Measurements from ENCODE around the gene ITPKB. TPM values are rescaled to one million over a fixed set of nuclear protein-coding genes. Genes with fewer than 3 reads are reported as not detected.
A peak's percentile ranks its signal among the peaks of the same experiment; 100 is the strongest.

Gene ITPKB
- total and polyA plus RNA-seq, 4 donors, result 2.1 to 31.8 (median 11.7) TPM

- intact Hi-C loops (cut with DNase I), result loop anchor here in 1 of 2 donors (5.0 kb wide), 1 partner anchor 40 kb away; the partner anchor contains the start of gene ITPKB
- WGBS, 2 donors, result 63 to 67% methylated on average over 5 of the region's 5 CpGs
- H3K27ac ChIP-seq (ENCODE audit: low read depth in 1 of 2, low read length in 2 of 2), result no peak overlapping the region
- H3K27me3 ChIP-seq (ENCODE audit: control insufficient read depth in 1 of 2, insufficient read depth in 2 of 2, low read length in 1 of 2), result no peaks in the 10 kb centered on the region
- H3K4me1 ChIP-seq (ENCODE audit: control insufficient read depth in 1 of 2, insufficient read depth in 2 of 2, low read length in 2 of 2), result no peaks in the 10 kb centered on the region
- no peaks in the 10 kb centered on the region for H3K9me3 ChIP-seq (ENCODE audit: control insufficient read depth, low read length)
- DNase-seq, result no peak
- no peak overlapping the region for H3K4me3 ChIP-seq (ENCODE audit: low read length in 2 of 2)
- ATAC-seq (ENCODE audit: low FRiP score), result no peak
- H3K36me3 ChIP-seq (ENCODE audit: control insufficient read depth in 1 of 2, insufficient read depth in 2 of 2, low read length in 1 of 2), result no peaks in the 10 kb centered on the region
These were observed 41.7 kb downstream of the ITPKB start for GRCh38 chr1:226697151-226697928.

DNA sequence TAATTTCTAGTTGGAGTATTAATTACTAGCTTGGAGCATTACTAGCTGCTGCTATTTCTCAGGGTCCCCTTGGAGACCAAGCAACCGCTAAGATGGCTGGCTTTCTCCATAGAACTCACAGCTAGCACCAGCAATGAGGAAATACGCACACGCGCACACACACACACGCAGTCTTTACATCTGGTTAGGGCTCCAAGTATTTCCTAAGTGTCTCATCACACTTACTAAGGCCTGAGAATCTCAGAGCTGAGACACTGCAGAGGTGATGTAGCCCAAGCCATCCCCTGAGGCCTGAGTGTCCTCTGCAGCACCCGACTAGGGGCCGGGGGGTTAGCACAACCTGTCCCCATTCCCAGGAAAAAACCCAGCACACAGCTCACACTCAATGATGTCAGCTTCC, 42.5 kb downstream of the ITPKB start:
- H3K27me3 ChIP-seq (ENCODE audit: control insufficient read depth in 1 of 2, insufficient read depth in 2 of 2, low read length in 1 of 2), result no peaks in the 10 kb centered on the region
- H3K27ac ChIP-seq (ENCODE audit: low read depth in 1 of 2, low read length in 2 of 2), result no peak overlapping the region
- H3K9me3 ChIP-seq (ENCODE audit: control insufficient read depth, low read length), result no peaks in the 10 kb centered on the region
- no peak for DNase-seq
- ATAC-seq (ENCODE audit: low FRiP score), result no peak
- no peaks in the 10 kb centered on the region for H3K36me3 ChIP-seq (ENCODE audit: control insufficient read depth in 1 of 2, insufficient read depth in 2 of 2, low read length in 1 of 2)
- no peak overlapping the region for H3K4me3 ChIP-seq (ENCODE audit: low read length in 2 of 2)
- intact Hi-C loops (cut with DNase I), result loop anchor here in 1 of 2 donors (5.0 kb wide), 1 partner anchor 41 kb away; the partner anchor contains the start of gene ITPKB
- 95% methylated on average over 7 of the region's 7 CpGs for WGBS, 2 donors
- H3K4me1 ChIP-seq (ENCODE audit: control insufficient read depth in 1 of 2, insufficient read depth in 2 of 2, low read length in 2 of 2), result no peaks in the 10 kb centered on the region

- ATAC-seq (ENCODE audit: low FRiP score) (no peak), DNase-seq (no peak)
- no peaks in the 10 kb centered on the region for H3K36me3 ChIP-seq (ENCODE audit: control insufficient read depth in 1 of 2, insufficient read depth in 2 of 2, low read length in 1 of 2)
- intact Hi-C loops (cut with DNase I), result loop anchor here in 1 of 2 donors (5.0 kb wide), 1 partner anchor 42 kb away; the partner anchor contains the start of gene ITPKB
- no peaks in the 10 kb centered on the region for H3K9me3 ChIP-seq (ENCODE audit: control insufficient read depth, low read length)
- WGBS, 2 donors, result 12 to 28% methylated on average over 7 of the region's 7 CpGs
- no peaks in the 10 kb centered on the region for H3K27me3 ChIP-seq (ENCODE audit: control insufficient read depth in 1 of 2, insufficient read depth in 2 of 2, low read length in 1 of 2)
- no peak overlapping the region for H3K27ac ChIP-seq (ENCODE audit: low read depth in 1 of 2, low read length in 2 of 2)
- no peaks in the 10 kb centered on the region for H3K4me1 ChIP-seq (ENCODE audit: control insufficient read depth in 1 of 2, insufficient read depth in 2 of 2, low read length in 2 of 2)
- no peak overlapping the region for H3K4me3 ChIP-seq (ENCODE audit: low read length in 2 of 2)
These were observed 43.7 kb downstream of the ITPKB start for GRCh38 chr1:226695335-226695900.

GRCh38 chr1:226692823-226693222, 46.3 kb downstream of the ITPKB start:
- Histone ChIP-seq H3K27ac (ENCODE audit: low read depth in 1 of 2, low read length in 2 of 2) (no peak overlapping the region), H3K27me3 (ENCODE audit: control insufficient read depth in 1 of 2, insufficient read depth in 2 of 2, low read length in 1 of 2) (no peaks in the 10 kb centered on the region), H3K36me3 (ENCODE audit: control insufficient read depth in 1 of 2, insufficient read depth in 2 of 2, low read length in 1 of 2) (no peaks in the 10 kb centered on the region), H3K4me3 (ENCODE audit: low read length in 2 of 2) (no peak overlapping the region), H3K9me3 (ENCODE audit: control insufficient read depth, low read length) (no peaks in the 10 kb centered on the region), H3K4me1 (ENCODE audit: control insufficient read depth in 1 of 2, insufficient read depth in 2 of 2, low read length in 2 of 2) (peaks cover 2 to 7% of the 10 kb centered on the region in 2 donors)
- ATAC-seq (ENCODE audit: low FRiP score) (no peak), DNase-seq (no peak)
- 16 to 33% methylated on average over 3 of the region's 3 CpGs for WGBS, 2 donors
- intact Hi-C loops (cut with DNase I), result loop anchor here in 1 of 2 donors (5.0 kb wide), 1 partner anchor 41 kb away; no protein-coding TSS in a partner anchor

DNA sequence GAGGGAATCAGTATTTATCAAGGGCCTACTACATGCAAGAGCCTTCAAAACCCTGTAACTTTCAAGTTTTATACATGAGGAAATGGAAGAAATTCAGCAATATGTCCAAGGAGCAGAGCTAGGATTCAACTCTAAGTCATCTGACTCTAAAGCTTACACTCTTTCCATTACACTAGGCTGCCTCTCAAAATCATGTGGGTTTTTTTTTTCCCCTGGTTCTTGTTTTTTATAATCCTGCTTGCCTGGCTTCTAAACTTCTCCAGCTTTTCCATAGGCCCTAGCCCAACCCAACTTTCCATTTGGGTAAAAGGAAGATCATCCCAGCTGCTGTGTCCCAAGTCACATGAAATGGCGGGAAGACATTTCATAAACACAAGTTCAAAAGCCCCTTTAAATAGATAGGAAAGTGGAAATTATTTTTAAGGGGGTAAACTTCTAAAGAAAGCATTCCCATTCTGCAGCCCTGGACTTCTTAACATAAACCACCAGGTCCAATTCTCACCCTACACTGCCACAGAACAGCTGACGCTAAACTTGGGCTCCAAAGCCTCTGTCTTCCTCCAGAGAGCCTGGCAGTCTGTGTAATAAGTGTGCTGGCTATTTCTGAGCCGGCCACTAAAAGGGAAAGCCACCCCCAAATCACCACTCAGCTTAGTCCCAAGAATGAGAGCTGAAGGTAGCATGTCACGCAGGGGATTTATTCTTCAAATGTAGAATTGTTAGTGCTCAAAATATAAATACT, 46.9 kb downstream of the ITPKB start:
- Histone ChIP-seq H3K9me3 (ENCODE audit: control insufficient read depth, low read length) (no peaks in the 10 kb centered on the region), H3K4me3 (ENCODE audit: low read length in 2 of 2) (no peak overlapping the region), H3K4me1 (ENCODE audit: control insufficient read depth in 1 of 2, insufficient read depth in 2 of 2, low read length in 2 of 2) (peaks cover 4 to 13% of the 10 kb centered on the region in 2 donors), H3K27me3 (ENCODE audit: control insufficient read depth in 1 of 2, insufficient read depth in 2 of 2, low read length in 1 of 2) (no peaks in the 10 kb centered on the region), H3K27ac (ENCODE audit: low read depth in 1 of 2, low read length in 2 of 2) (peak overlapping the region in 1 of 2 donors; percentile 24), H3K36me3 (ENCODE audit: control insufficient read depth in 1 of 2, insufficient read depth in 2 of 2, low read length in 1 of 2) (no peaks in the 10 kb centered on the region)
- no peak for ATAC-seq (ENCODE audit: low FRiP score)
- 44 to 52% methylated on average over 4 of the region's 4 CpGs for WGBS, 2 donors
- intact Hi-C loops (cut with DNase I), result loop anchor here in 1 of 2 donors (5.0 kb wide), 1 partner anchor 40 kb away; no protein-coding TSS in a partner anchor
- DNase-seq, result no peak

DNA sequence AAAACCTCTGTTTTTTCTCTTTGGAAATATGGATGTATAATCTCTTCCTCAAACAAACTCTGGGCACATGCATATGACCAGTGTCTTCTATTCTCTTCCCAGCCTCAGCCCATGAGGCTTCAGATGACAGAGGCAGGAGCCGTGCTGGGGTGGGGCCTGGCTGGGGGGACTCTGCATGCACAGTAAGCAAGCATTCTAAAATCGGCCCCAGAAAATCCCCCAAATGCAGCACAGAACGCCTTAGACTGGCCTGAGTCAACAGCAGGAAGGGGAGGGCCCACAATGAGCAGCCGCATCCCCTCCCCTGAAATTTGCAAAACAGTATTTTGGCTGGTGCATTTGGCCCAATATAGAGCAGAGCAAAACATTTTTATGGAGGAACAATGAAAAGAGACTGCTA, 47.8 kb downstream of the ITPKB start:
- Histone ChIP-seq H3K9me3 (ENCODE audit: control insufficient read depth, low read length) (no peaks in the 10 kb centered on the region), H3K4me3 (ENCODE audit: low read length in 2 of 2) (no peak overlapping the region), H3K4me1 (ENCODE audit: control insufficient read depth in 1 of 2, insufficient read depth in 2 of 2, low read length in 2 of 2) (peaks cover 9 to 15% of the 10 kb centered on the region in 2 donors), H3K27me3 (ENCODE audit: control insufficient read depth in 1 of 2, insufficient read depth in 2 of 2, low read length in 1 of 2) (no peaks in the 10 kb centered on the region), H3K36me3 (ENCODE audit: control insufficient read depth in 1 of 2, insufficient read depth in 2 of 2, low read length in 1 of 2) (no peaks in the 10 kb centered on the region), H3K27ac (ENCODE audit: low read depth in 1 of 2, low read length in 2 of 2) (no peak overlapping the region)
- ATAC-seq (ENCODE audit: low FRiP score) (peak; percentile 20), DNase-seq (no peak)
- intact Hi-C loops (cut with DNase I), result loop anchor here in 1 of 2 donors (5.0 kb wide), 1 partner anchor 39 kb away; no protein-coding TSS in a partner anchor
- WGBS, 2 donors, result 0 to 5% methylated on average over 4 of the region's 4 CpGs

- intact Hi-C loops (cut with DNase I), result loop anchor here in 1 of 2 donors (5.0 kb wide), 1 partner anchor 38 kb away; no protein-coding TSS in a partner anchor
- Histone ChIP-seq H3K4me1 (ENCODE audit: control insufficient read depth in 1 of 2, insufficient read depth in 2 of 2, low read length in 2 of 2) (peaks cover 9 to 15% of the 10 kb centered on the region in 2 donors), H3K9me3 (ENCODE audit: control insufficient read depth, low read length) (no peaks in the 10 kb centered on the region), H3K27ac (ENCODE audit: low read depth in 1 of 2, low read length in 2 of 2) (no peak overlapping the region), H3K4me3 (ENCODE audit: low read length in 2 of 2) (no peak overlapping the region), H3K27me3 (ENCODE audit: control insufficient read depth in 1 of 2, insufficient read depth in 2 of 2, low read length in 1 of 2) (no peaks in the 10 kb centered on the region), H3K36me3 (ENCODE audit: control insufficient read depth in 1 of 2, insufficient read depth in 2 of 2, low read length in 1 of 2) (no peaks in the 10 kb centered on the region)
- ATAC-seq (ENCODE audit: low FRiP score), result no peak
- no peak for DNase-seq
- WGBS, 2 donors, result 50 to 52% methylated on average over 8 of the region's 8 CpGs
These were observed 48.6 kb downstream of the ITPKB start for GRCh38 chr1:226690460-226690982.

GRCh38 chr1:226688808-226689207, 50.3 kb downstream of the ITPKB start:
- no peak overlapping the region for H3K27ac ChIP-seq (ENCODE audit: low read depth in 1 of 2, low read length in 2 of 2)
- H3K4me1 ChIP-seq (ENCODE audit: control insufficient read depth in 1 of 2, insufficient read depth in 2 of 2, low read length in 2 of 2), result peaks cover 9 to 15% of the 10 kb centered on the region in 2 donors
- no peak overlapping the region for H3K4me3 ChIP-seq (ENCODE audit: low read length in 2 of 2)
- H3K27me3 ChIP-seq (ENCODE audit: control insufficient read depth in 1 of 2, insufficient read depth in 2 of 2, low read length in 1 of 2), result no peaks in the 10 kb centered on the region
- no peaks in the 10 kb centered on the region for H3K9me3 ChIP-seq (ENCODE audit: control insufficient read depth, low read length)
- ATAC-seq (ENCODE audit: low FRiP score) (no peak), DNase-seq (no peak)
- H3K36me3 ChIP-seq (ENCODE audit: control insufficient read depth in 1 of 2, insufficient read depth in 2 of 2, low read length in 1 of 2), result no peaks in the 10 kb centered on the region
- WGBS, 2 donors, result 7 to 11% methylated on average over 4 of the region's 4 CpGs
- intact Hi-C loops (cut with DNase I), result no loop called here
